NCI-H128 (cell line): ENCODE measurements around the gene SH3BP2.

Experiments
- DNase-seq: peaks from one replicate; lab custom pipeline; 2025; ENCODE audit not compliant: unreplicated experiment; lab: John Stamatoyannopoulos, UW

Gene SH3BP2

DNA sequence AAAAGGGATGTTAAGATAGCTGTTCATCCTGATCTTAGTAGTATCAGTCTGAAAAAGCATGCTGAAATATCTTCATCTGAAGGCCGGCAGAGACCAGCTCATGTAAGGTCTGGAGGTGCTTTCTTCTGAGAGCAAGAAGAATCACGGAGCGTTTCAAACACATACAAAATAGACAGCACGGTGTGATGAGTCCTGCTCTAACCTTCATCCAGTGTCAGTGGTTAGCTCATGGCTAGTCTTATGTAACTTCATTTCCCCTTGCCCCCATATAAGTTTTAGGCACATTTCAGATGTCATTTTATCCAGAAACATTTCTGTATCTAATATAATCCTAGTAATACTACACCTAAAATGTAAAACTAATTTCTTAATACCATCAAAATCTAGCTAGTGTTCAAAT, 78.6 kb downstream of the SH3BP2 start:
- DNase-seq: no peak

DNA sequence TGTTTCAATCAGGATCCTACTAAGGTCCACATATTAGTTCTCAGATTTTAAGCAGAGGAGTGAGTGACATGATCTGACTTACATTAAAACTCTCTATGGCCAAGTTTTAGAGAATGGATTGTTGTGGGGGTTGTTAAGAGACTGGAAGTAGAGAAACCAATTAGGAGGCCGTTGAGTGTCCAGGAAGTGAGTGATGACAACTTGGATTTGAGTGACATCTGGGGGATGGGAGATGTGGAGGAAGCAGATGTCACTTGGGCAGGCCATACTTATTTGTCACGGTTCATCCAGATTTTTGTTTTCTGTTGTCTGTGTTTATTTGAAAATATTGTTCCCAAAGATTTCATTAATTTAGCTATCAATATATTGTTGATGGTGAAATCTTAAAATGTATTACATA, 79.0 kb downstream of the SH3BP2 start:
- no peak for DNase-seq

DNA sequence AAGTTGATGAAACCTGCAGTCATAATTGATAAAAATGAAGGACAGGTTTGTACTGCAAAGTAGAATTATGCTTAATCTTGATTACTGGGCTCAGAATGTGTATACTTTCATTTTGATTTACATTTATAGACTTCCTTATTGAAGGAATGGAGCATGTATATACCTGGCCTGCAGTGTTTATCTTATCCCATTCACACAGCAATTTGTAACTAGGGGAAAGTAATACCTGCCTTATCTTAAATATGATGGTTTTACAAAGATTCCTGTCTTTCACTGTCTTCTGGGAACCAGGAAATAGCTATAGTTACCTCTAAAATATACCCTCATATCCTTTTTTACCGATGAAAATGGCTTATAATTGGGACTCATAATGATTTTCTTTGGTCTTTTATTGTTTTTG, 80.4 kb downstream of the SH3BP2 start:
- DNase-seq: no peak

DNA sequence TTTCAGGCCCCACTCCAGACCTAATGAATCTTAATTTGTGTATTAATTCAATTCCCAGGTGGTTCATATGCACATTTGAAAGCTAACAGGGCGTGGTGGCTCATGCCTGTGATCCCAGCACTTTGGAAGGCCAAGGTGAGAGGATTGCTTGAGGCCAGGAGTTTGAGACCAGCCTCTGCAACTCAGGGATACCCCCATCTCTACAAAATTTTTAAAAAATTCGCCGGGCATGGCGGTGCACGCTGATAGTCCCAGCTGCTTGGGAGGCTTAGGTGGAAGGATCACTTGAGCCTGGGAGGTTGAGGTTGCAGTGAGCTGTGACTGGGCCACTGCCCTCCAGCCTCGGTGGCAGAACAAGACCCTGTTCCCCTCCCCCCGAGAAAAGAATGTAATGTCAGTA, 82.0 kb downstream of the SH3BP2 start:
- no peak for DNase-seq

DNA sequence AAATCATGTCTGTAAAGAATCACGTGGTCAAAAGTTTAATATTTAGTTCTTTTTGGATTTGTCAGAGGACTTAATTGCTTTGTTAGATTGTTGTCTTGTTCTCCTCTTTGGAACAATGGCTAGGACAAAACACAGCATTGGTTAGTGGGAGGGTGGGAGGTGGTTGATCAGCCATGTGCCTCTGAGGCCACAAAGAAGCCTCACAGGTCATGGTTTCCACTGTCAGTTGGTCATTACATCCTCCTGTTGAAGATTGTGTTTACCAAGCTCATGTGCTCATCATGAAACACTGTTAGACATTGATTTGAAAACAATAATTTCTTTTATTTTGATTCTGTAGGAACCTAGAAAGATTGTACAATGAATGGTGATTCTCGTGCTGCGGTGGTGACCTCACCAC, 82.7 kb downstream of the SH3BP2 start:
- DNase-seq: no peak

DNA sequence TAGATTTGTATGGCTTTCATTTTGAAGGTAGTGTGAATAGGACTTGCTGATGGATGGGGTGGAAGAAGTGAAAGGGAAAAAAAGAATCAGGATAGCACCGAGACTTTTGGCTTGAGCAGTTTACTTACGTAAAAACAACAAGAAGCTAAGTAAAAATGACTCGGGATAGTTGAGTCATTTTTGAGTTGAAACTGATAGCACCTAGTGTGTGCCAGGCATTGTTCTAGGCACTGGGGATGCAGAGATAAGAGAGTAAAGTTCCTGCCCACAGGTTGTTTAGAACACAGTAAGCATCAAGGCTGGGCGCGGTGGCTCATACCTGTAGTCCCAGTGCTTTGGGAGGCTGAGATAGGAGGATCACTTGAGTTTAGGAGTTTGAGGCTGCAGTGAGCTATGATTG, 85.5 kb downstream of the SH3BP2 start:
- no peak for DNase-seq

DNA sequence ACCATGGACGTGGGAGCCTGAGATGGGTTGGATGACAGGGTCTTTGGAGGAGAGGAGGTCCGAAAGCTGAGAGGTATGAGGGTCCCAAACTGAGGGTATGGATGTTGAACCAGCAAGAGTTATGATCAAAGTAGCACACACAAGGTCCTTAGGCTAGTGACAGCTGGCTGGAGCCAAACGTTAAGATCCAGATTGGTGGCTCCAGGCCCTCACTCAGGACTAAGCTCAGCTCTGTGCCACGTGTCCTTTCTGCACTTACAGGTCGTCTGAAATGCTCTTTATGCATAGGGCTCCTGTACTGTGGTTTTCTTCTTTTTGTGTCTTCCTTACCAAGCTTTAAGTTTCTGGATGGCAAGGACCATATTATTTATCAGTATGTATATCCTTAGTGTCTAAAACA, 86.1 kb downstream of the SH3BP2 start:
- no peak for DNase-seq

DNA sequence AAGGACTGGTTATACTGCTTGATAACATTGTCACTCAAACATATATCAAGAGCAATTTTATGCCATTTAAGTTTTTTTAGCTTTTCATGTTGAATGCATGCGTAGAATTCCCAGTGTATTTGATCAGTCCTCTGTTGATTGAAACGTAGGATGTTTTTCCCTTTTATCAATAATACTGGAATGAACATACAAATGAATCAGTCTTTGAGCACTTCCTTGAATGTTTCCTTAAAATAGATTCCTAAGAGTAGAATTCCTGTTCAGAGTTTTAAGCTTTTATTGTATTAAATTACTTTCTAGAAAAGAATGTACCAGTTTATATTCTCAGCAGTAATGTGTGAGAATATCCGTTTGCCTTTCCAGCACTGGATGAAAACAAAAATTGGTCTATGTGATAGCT, 88.5 kb downstream of the SH3BP2 start:
- DNase-seq: no peak

DNA sequence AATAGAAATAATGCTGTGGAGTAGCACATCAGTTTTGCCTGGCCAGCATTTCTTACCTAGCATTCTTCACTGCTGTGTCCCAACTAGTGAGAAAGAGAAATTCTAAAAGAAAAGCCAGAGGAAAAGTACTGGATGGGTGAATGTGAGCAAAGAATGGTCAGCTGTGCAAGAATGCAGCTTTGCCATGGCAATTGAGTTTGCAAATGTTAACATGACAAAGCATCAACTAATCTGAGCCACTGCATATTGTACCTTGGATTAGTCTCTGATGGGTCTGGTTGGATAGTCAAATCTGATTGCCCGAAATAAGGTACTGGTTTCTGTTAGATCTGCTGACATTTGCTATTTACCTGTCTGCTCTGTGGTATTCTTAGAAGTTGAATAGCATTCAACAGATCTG, 89.5 kb downstream of the SH3BP2 start:
- no peak for DNase-seq

DNA sequence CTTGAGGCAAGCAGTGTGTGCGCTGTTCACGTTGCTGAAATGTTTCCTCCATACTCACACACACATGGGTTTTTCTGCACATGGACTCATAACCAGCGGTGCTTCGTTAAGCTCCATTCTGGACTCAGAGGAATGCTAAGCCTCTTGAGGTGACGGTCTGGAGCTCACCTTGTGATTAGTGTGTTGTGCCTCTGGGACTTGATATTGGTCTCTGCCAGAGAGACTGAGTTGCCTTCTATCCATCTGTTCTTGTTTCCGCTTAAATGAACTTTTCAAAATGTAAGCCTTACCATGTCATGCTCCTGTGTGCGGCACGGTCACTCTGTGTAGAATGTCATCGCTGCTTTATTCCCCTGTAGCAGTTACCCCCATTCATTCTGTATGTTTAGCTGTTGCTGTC, 93.3 kb downstream of the SH3BP2 start:
- DNase-seq: no peak

DNA sequence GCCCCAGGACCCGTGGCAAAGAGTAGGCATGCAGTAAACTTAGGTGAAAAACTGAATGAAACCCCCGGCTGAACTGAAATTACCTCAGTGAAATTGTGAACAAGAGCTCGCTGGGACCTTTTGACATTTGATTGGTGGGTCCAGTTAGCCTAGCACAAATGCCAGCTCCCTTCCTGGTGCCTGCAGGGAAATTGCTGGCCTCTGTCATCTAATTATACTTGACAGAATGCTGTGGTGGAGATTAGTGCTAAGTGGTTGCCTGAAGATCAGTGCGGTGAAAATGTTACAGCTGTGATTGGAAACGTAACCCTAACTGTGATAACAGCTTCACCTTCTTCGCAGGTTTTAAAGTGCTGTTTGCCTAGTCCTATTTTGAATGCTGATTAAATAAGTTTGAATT, 93.7 kb downstream of the SH3BP2 start:
- DNase-seq: no peak

DNA sequence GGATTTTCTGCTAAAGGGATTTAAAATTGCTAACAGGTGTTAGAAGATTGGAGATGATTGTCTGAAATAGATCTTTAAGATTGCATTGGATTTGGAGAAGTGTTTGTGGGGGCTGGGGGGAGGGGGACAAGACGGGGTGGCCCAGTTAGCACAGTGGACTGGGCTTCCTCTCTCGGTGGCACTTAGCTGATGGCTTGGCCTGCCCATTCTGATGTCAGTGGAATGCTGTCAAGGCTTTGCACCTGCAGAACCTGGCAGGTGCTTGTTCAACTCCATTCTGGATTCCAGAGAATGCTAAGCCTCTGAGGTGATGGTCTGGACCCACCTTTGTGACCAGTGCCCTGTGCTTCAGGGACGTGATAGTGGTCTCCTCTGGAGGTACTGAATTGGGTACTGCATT, 94.5 kb downstream of the SH3BP2 start:
- DNase-seq: no peak

DNA sequence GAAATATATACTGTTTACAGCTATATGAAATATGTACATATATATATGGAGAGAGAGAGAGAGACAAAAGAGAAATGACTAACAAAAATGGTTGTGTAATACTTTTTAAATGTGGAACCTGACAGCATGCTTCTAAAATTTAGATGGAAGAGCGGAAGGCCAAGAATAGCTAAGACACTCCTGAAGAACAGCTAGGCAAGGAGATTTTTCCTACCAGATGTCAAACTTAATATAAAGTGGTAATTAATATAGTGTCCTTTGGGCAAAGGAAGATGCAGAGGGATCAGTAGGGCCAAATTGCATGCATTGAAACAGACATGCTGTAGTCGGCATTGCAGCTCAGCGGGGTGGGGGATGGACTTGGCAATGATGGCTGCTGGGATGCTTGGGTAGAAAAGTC, 96.0 kb downstream of the SH3BP2 start:
- DNase-seq: no peak
